Transverse colon (tissue), 4 donors: ENCODE results near the gene POPDC2. TPM values are rescaled to one million over a fixed set of nuclear protein-coding genes. Genes with fewer than 3 reads are reported as not detected.

Experiments
- DNase-seq: peaks from one replicate; pipeline ENCODE4 v3.0.0-alpha.2; 2019
- H3K27ac ChIP-seq, 4 donors: fragments of 200-600 bp; sonication (generic); 2 replicates each; pipeline ENCODE4 v1.5.1; 2016 to 2018; ENCODE audit warnings: inconsistent platforms in 4 of 4
- H3K27me3 ChIP-seq: fragments of 200-600 bp; sonication (generic); 2 replicates; pipeline ENCODE4 v1.5.1; 2017; ENCODE audit warnings: inconsistent platforms
- H3K36me3 ChIP-seq, 4 donors: fragments of 200-600 bp; sonication (generic); 2 replicates each; pipeline ENCODE4 v1.5.1; 2017 to 2019; ENCODE audit warnings: inconsistent platforms in 4 of 4
- H3K4me1 ChIP-seq, 4 donors: fragments of 200-600 bp; sonication (generic); 2 replicates each; pipeline ENCODE4 v1.5.1; 2017 to 2020; ENCODE audit warnings: inconsistent platforms in 4 of 4
- H3K4me3 ChIP-seq, 4 donors: fragments of 200-600 bp; sonication (generic); 1 replicate in 1 of 4; 2 replicates in 3 of 4; pipeline versions ENCODE4 v1.5.1 to v1.6.1; 2017 to 2019; ENCODE audit warnings: inconsistent platforms in 4 of 4
- H3K9me3 ChIP-seq, 2 donors: fragments of 200-600 bp; sonication (generic); 2 replicates each; pipeline ENCODE4 v1.5.1; 2017 to 2019; ENCODE audit warnings: inconsistent platforms in 2 of 2
- EP300 ChIP-seq: sonication (generic); formaldehyde crosslinking; IDR thresholded peaks from one replicate; pipeline ENCODE4 v1.6.1; 2017; ENCODE audit warnings: antibody characterized with exemption, low read depth
- POLR2A ChIP-seq: fragments of 450-650 bp; IDR thresholded peaks from one replicate; pipeline ENCODE4 v1.6.1; 2016; ENCODE audit warnings: antibody characterized with exemption, mild to moderate bottlenecking, moderate library complexity
- POLR2AphosphoS5 ChIP-seq, 3 donors: sonication (generic); formaldehyde crosslinking; IDR thresholded peaks; one replicate each; pipeline ENCODE4 v1.6.1; 2016; ENCODE audit warnings: antibody characterized with exemption in 3 of 3
- WGBS, 2 donors: methylation state at CpG; one replicate each; pipeline ENCODE4 v1.1.5; 2018; ENCODE audit warnings: low coverage in 1 of 2; 5-methylcytosine and 5-hydroxymethylcytosine counted together
- in situ Hi-C, 4 donors: fragments of 200-750 bp; cut with MboI; loops; one replicate each; pipeline versions ENCODE4 v1.15.0 to v1.15.1; 2017; ENCODE audit warnings: low sequenced_read_pairs in 3 of 4, low pct_ligation_motif_present in 1 of 4, low pct_unique_long_range_greater_than_20kb in 1 of 4
- intact Hi-C: fragments of 100-400 bp; cut with DNase I; formaldehyde crosslinking; loops from one replicate; pipeline ENCODE4 v1.15.1; 2023; ENCODE audit warnings: low total_unique reads
- total RNA-seq, 4 donors: library from RNA; depleted of rRNA; stranded (reverse); fragments of >200 nt; gene quantifications; one replicate each; pipeline ENCODE4 v1.1.0, GENCODE V29; 2016
- TF ChIP-seq, protein P1 (sequence below), 5 experiments: fragments of 200-600 bp in 3 of 5; fragments of 450-650 bp in 2 of 5; sonication (generic) in 3 of 5; IDR thresholded peaks; 1 replicate in 2 of 5; 2 replicates in 3 of 5; pipeline ENCODE4 v1.5.1; 2016 to 2017; ENCODE audit warnings: antibody characterized with exemption in 5 of 5, inconsistent platforms in 3 of 5, mild to moderate bottlenecking in 2 of 5, moderate library complexity in 1 of 5

The POPDC2 gene
- total RNA-seq, 4 donors from 2014 or later = 15.0 to 17.7 (median 15.6) TPM

DNA sequence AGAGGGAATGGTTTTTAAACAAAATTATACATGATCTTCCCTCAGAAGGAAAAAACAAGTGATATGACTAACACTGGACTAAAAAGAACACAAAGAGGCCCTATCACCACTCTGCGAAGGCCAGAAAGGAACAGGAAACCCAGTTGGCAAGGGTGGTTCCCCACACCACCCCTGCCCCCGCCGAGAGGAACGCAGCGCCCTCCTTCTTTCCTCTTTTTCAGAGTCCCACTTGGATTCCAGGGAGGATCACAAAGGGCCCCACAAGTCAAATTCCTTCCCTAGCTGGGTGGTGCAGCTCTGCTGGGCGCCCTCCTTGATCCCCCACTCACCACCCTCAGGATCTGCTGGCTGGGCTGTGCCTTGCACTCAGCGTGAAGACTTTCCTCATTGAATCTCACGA is 32.9 kb downstream of the POPDC2 start:
- Histone ChIP-seq H3K4me1 (peaks cover 0 to 9% (median 4%) of the 10 kb centered on the region in 4 donors), H3K27ac (peak overlapping the region in 2 of 4 donors; percentile 2 to 9), H3K36me3 (no peaks in the 10 kb centered on the region), H3K9me3 (no peaks in the 10 kb centered on the region), H3K27me3 (no peaks in the 10 kb centered on the region), H3K4me3 (no peak overlapping the region)
- in situ Hi-C loops (no loop called here), intact Hi-C loops (no loop called here)
- TF ChIP-seq EP300 = no peak
- DNase-seq = peak; percentile 28
- 62 to 92% methylated on average over 2 to 8 of the region's 8 CpGs for WGBS, 2 donors

DNA sequence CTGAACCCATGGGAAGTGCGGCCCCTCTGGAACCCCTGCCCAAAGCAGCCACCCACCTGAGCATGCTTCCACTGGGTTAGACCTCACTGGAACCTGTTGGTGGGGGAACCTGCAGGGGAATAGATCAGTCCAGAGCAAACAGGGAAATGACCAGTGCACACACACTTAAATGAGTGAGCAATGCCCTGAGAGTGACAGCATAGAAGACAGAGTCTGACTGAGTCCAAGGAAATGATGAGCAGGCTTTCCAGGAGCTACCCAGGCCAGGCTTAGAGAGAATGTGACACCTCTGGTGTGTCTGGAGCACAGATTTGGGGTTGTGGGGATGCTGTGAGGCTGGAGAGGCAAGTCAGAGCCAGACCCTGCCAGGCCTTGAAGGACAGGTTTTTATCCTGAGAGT is 34.2 kb downstream of the POPDC2 start:
- in situ Hi-C loops = no loop called here
- 95% methylated on average over 1 of the region's 1 CpG; no CpG with 5 or more reads in 1 of the 2 donors for WGBS, 2 donors

DNA sequence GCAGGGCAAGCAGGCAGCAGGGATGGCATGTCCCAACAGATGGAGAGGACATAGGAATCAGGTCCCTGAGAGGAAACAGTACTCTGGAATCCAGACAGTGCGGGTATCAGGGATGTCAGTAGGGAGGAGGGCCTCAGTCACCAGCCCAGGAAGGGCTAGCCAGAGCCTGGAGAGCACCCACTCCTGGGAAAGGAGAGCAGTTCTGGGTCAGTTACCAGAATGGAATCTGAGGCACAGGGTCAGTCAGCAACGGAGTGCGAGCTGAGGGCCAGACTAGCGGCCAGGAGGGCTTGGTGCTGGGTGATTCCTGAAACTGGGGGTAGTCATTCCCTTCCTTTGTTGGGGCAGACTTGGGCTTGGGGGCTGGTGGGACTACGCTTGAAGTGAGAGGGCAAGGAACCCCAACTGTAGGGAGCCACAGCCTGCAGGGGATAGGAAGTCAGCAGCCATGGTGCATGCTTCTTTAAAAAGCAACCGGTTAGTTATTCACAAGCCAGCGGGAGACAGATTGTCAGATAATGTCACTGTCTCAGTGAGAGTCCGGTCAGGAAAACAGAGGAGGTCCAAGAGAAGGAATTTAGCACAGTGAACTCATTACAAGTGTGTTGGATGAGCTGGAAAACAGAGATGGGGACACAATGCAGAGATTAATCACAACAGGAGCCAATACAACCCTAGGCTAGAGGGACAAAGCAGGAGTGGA is 34.8 kb downstream of the POPDC2 start:
- WGBS, 2 donors = 84 to 89% methylated on average over 3 to 8 of the region's 8 CpGs
- intact Hi-C loops (no loop called here), in situ Hi-C loops (no loop called here)
- Histone ChIP-seq H3K4me1 (peaks cover 0 to 8% (median 4%) of the 10 kb centered on the region in 4 donors), H3K36me3 (no peaks in the 10 kb centered on the region), H3K9me3 (no peaks in the 10 kb centered on the region), H3K4me3 (no peak overlapping the region), H3K27ac (no peak overlapping the region), H3K27me3 (no peaks in the 10 kb centered on the region)
- DNase-seq = no peak
- TF ChIP-seq POLR2AphosphoS5 (IDR thresholded peaks at IDR 0.05) (no peak), EP300 (no peak), POLR2A (no peak)
- TF ChIP-seq, protein P1, sequence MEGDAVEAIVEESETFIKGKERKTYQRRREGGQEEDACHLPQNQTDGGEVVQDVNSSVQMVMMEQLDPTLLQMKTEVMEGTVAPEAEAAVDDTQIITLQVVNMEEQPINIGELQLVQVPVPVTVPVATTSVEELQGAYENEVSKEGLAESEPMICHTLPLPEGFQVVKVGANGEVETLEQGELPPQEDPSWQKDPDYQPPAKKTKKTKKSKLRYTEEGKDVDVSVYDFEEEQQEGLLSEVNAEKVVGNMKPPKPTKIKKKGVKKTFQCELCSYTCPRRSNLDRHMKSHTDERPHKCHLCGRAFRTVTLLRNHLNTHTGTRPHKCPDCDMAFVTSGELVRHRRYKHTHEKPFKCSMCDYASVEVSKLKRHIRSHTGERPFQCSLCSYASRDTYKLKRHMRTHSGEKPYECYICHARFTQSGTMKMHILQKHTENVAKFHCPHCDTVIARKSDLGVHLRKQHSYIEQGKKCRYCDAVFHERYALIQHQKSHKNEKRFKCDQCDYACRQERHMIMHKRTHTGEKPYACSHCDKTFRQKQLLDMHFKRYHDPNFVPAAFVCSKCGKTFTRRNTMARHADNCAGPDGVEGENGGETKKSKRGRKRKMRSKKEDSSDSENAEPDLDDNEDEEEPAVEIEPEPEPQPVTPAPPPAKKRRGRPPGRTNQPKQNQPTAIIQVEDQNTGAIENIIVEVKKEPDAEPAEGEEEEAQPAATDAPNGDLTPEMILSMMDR (IDR thresholded peaks at IDR 0.05) = no peak

More for the DNA sequence above, 34.2 kb downstream of the POPDC2 start:
- Histone ChIP-seq H3K36me3 (no peaks in the 10 kb centered on the region), H3K4me3 (no peak overlapping the region), H3K9me3 (no peaks in the 10 kb centered on the region), H3K27ac (no peak overlapping the region), H3K27me3 (no peaks in the 10 kb centered on the region), H3K4me1 (peaks cover 0 to 9% (median 4%) of the 10 kb centered on the region in 4 donors)
- intact Hi-C loops = no loop called here
- DNase-seq = no peak
- TF ChIP-seq EP300 (no peak), POLR2AphosphoS5 (IDR thresholded peaks at IDR 0.05) (no peak), POLR2A (no peak)
- TF ChIP-seq, protein P1 (IDR thresholded peaks at IDR 0.05) = no peak

DNA sequence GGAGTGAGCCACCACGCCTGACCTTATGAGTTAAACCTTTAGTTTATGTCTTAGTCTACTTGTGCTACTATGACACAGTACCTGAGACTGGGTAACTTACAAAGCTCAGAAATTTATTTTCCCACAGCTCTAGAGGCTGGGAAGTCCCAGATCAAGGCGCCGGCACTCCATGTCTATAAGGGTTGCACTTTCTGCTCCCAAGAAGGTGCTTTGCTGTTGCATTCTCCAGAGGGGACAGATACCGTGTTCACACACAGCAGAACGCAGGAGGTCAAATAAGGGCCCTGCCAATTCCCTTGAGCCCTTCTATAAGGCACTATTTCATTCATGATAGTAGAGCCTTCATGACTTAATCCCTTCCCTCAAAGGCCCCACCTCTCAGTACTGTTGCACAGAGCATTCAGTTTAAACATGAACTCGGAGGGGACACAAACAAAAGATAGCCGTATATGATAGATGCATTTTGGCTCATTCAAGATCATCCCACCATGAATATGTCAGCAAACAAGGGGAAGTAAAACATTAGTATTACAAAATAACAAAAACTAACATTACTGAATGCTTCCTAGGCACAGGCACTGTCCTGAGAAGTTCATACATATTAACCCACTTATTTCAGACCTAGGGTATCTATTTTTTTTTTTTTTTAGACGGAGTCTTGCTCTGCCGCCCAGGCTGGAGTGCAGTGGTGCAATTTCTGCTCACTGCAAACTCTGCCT is 36.2 kb downstream of the POPDC2 start:
- H3K36me3 ChIP-seq = no peaks in the 10 kb centered on the region
- H3K4me3 ChIP-seq = no peak overlapping the region
- in situ Hi-C loops = no loop called here
- no peak for DNase-seq
- 86 to 88% methylated on average over 5 to 9 of the region's 9 CpGs for WGBS, 2 donors
- H3K4me1 ChIP-seq = peaks cover 0 to 4% (median 0%) of the 10 kb centered on the region in 4 donors
- no peak overlapping the region for H3K27ac ChIP-seq
- intact Hi-C loops = no loop called here
- no peaks in the 10 kb centered on the region for H3K27me3 ChIP-seq
- TF ChIP-seq EP300 (no peak), POLR2A (no peak), POLR2AphosphoS5 (IDR thresholded peaks at IDR 0.05) (no peak)
- TF ChIP-seq, protein P1 (IDR thresholded peaks at IDR 0.05) = no peak
- H3K9me3 ChIP-seq = no peaks in the 10 kb centered on the region
